Upper lobe of left lung (tissue), 4 donors: ENCODE data around the gene CHAF1A.
A peak's percentile ranks its signal among the peaks of the same experiment; 100 is the strongest.

Experiments used
- CTCF ChIP-seq, 6 experiments: fragments of 450-650 bp in 4 of 6; fragments of 200-600 bp in 2 of 6; sonication (generic) in 2 of 6; IDR thresholded peaks; one replicate each; pipeline ENCODE4 v1.5.1; 2016 to 2019; ENCODE audit warnings: antibody characterized with exemption in 6 of 6
- EP300 ChIP-seq, 4 donors: sonication (generic); formaldehyde crosslinking; IDR thresholded peaks; one replicate each; pipeline ENCODE4 v1.5.1; 2017; ENCODE audit warnings: antibody characterized with exemption in 4 of 4, control low read depth in 2 of 4
- POLR2A ChIP-seq, 4 donors: fragments of 450-650 bp; IDR thresholded peaks; one replicate each; pipeline ENCODE4 v1.5.1; 2016 to 2017; ENCODE audit warnings: antibody characterized with exemption in 4 of 4, mild to moderate bottlenecking in 2 of 4
- POLR2AphosphoS5 ChIP-seq, 2 donors: sonication (generic); formaldehyde crosslinking; IDR thresholded peaks; one replicate each; pipeline ENCODE4 v1.5.1; 2017; ENCODE audit warnings: antibody characterized with exemption in 2 of 2

GRCh38 chr19:4400135-4400936 lies 2.1 kb upstream of the CHAF1A start, which contains the start of gene SH3GL1:
- TF ChIP-seq CTCF (IDR thresholded peaks at IDR 0.05): peak; percentile 99 to 100 (median 99)
- no peak for TF ChIP-seq EP300 (IDR thresholded peaks at IDR 0.05)
- peak in 3 of 4 donors; percentile 68 to 84 (median 79) for TF ChIP-seq POLR2A (IDR thresholded peaks at IDR 0.05)
- peak; percentile 62 to 66 for TF ChIP-seq POLR2AphosphoS5 (IDR thresholded peaks at IDR 0.05)
